ENCODE measurements around the gene PCBD2.

The PCBD2 gene

DNA sequence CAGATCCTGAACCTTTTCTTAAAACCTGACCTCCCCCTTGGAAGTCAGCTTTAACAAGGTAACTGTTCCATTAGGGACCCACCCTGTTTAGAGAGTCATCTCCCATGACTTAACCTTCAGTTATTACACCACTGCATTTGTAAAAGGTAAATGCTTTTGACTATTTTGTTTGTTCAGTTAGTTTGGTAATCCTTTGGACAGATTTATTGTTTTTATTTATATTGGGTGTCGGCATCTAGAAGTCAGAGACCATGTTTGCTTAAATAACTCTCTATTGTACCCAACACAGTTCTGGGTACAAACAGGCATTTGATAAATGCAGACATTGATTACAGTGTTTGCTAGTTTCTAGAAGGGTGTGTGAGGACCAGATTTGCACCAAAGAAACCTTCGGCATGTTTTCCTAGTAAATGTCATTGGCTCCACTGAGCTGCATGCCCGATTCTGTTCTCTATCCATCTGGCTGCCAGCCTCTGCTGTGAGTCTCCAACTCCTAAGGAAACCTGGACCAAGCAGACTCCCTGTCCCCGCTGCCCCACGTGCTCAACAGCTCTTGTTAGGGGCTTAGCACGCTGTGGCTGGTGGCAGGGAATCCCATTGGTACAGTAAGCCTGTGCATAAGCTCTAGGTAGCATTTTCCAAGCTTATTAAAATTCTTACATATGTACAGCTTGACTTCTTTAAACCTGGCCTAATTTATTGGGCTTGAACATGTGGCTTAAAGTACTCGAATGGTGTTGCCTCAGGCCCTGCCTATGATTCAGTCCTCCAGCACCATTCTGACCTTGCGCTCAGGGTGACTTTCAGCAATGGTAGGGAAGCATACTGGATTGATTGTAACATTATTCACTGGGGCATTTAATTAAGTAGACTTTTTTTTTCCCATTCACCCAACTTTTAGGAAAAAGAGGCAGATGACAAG is 6.6 kb downstream of the PCBD2 start:
- H3K27ac ChIP-seq: no peak overlapping the region
- H3K4me3 ChIP-seq: no peak overlapping the region
- TF ChIP-seq, protein P1, sequence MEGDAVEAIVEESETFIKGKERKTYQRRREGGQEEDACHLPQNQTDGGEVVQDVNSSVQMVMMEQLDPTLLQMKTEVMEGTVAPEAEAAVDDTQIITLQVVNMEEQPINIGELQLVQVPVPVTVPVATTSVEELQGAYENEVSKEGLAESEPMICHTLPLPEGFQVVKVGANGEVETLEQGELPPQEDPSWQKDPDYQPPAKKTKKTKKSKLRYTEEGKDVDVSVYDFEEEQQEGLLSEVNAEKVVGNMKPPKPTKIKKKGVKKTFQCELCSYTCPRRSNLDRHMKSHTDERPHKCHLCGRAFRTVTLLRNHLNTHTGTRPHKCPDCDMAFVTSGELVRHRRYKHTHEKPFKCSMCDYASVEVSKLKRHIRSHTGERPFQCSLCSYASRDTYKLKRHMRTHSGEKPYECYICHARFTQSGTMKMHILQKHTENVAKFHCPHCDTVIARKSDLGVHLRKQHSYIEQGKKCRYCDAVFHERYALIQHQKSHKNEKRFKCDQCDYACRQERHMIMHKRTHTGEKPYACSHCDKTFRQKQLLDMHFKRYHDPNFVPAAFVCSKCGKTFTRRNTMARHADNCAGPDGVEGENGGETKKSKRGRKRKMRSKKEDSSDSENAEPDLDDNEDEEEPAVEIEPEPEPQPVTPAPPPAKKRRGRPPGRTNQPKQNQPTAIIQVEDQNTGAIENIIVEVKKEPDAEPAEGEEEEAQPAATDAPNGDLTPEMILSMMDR (IDR thresholded peaks at IDR 0.05): no peak
- DNase-seq (ENCODE audit: low spot score): no peak

DNA sequence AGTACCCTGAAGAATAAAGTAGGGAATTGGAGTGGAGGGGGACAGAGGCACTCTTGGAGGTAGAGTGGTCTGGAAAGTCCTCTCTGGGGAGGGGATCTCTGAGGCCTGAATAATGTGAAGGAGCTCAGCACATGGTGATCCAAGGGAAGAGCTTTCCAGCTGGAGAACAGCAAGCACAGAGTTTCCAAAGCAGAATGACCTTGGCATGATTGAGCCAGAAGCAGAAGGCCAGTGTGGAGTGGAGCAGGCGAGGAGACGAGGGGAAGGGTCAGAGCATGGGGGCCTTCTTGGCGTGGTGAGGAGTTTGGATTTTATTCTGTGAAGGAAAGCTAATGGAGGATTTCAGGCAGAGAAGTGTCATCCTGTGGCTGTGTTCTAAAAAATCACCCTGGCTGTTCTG is 8.3 kb downstream of the PCBD2 start:
- no peak for DNase-seq (ENCODE audit: low spot score)
- Histone ChIP-seq H3K27ac (no peak overlapping the region), H3K4me3 (no peak overlapping the region)
- TF ChIP-seq, protein P1 (IDR thresholded peaks at IDR 0.05): no peak

DNA sequence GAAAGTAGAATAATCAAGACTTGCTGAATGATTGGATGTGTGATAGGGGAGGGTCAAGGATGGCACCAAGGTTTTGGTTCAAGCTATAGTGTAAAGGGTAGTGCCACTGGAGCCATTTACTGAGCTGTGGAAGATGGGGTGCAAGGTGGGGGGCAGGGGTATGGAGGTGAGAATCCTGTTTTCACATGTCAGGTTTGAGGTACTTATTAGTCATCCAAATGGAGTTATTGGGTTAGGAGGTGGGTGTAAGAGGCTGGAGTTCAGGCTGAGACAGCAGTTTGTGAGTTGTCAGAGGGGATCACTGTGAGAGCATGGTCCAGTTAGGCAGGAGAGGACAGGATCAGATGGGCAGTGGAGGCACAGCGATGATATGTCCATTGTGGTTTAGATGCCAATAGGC is 8.9 kb downstream of the PCBD2 start:
- no peak overlapping the region for H3K27ac ChIP-seq
- TF ChIP-seq, protein P1 (IDR thresholded peaks at IDR 0.05): no peak
- DNase-seq (ENCODE audit: low spot score): no peak
- no peak overlapping the region for H3K4me3 ChIP-seq

DNA sequence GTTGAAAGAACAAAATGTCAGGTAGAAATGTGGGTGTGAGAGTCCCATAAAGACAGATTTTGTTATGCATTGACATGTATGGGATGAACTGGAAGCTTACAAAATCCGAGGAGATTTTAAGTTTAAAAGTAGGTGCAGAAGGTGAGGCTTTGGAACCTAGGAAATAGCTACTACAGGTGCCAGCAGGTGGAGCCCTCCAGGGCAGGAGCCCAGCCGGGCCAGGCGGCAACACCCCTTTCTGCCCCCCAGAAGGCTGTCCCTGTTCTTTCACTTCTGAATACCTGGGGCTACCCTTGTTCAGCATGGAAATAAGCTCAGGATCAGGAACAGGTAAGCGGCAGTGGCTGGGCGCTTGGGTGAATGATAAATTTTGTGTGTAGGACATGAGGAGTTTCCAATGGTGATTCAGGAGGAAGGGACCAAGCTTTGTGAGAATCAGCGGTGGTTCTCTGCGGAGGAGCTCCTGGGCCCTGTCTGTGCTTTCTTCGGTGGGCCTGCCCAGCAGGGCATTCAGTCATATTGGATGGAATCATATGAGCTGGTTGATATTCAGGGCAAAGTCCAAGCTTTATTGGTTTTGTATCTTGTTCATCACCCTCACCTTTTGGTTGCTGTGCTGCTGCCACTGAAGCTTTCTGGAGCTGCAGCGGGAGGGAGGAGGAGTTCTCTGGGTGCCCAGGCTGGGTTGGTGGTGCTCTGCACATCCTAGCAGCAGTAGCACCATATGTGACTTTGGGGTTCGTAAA is 12.3 kb downstream of the PCBD2 start:
- no peak for DNase-seq (ENCODE audit: low spot score)
- TF ChIP-seq, protein P1 (IDR thresholded peaks at IDR 0.05): no peak
- Histone ChIP-seq H3K4me3 (no peak overlapping the region), H3K27ac (no peak overlapping the region)

DNA sequence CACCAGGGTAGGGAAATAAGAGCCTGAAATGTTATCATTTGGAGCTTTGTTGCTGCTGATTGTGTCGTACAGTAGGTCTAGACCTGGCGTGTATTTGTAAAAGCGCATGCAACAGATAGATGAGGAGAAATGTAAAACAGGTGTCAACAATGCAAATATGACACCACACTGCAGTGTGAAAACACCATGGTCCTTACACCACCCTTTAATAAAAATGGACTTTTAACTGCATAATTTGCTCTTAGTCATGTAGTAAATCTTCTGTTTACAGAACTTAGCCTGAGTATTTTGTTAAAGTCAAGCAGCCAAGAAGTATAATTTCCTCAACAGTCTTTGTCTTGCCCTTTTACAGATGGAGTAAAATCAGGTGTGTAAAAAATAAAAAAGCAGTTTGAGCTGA is 13.9 kb downstream of the PCBD2 start:
- TF ChIP-seq, protein P1 (IDR thresholded peaks at IDR 0.05): no peak
- DNase-seq (ENCODE audit: low spot score): no peak
- Histone ChIP-seq H3K27ac (no peak overlapping the region), H3K4me3 (no peak overlapping the region)

DNA sequence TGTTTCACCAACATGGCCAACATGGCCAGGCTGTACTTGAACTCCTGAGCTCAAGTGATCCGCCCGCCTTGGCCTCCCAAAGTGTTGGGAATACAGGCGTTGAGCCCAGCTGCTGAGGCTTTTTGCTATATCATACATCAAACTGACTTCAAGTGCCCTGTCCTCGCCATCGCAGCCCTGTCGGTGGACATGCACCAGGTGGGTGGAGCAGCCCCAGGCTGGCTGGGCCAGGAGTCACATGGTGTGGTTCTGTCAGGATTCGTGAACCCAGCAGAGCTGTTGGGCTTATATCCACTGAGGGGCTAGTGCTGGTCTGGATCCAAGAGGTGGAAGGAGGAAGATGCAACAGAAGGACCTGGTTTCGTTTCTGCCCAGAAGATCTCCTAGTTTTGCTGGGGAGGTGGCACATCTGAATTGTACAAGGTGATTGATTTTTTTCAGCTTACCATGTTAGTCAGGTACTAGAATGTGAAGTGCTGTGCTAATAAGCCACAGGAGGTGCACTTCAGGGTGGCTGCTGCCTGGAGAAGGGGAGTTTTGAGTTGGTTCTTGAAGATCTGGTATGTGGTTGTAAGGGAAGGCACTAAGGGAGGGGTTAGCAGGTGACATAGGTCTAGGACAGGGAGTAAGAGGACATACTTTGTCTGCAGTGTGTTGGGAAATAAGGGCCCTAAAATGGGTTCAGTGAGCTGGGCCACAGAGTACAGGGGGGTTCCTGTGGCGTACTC is 16.1 kb downstream of the PCBD2 start:
- Histone ChIP-seq H3K27ac (no peak overlapping the region), H3K4me3 (no peak overlapping the region)
- TF ChIP-seq, protein P1 (IDR thresholded peaks at IDR 0.05): no peak
- no peak for DNase-seq (ENCODE audit: low spot score)
